K562 (cell line): ENCODE data around the gene AGR2. TPM values are rescaled to one million over a fixed set of nuclear protein-coding genes. Genes with fewer than 3 reads are reported as not detected.
A peak's percentile ranks its signal among the peaks of the same experiment; 100 is the strongest.

Source experiments
- CBX1 ChIP-seq: sonication (generic); IDR thresholded peaks from 2 replicates; pipeline ENCODE4 v1.6.1; 2016; ENCODE audit warnings: antibody characterized with exemption, low read depth, mild to moderate bottlenecking
- CEBPG ChIP-seq, 3 experiments: fragments of 200-800 bp in 1 of 3; sonication (Bioruptor generic) in 1 of 3; sonication (generic) in 1 of 3; formaldehyde crosslinking in 1 of 3; IDR thresholded peaks in 2 of 3; conservative IDR thresholded peaks in 1 of 3; 2 replicates each; pipeline versions ENCODE4 v1.6.1 to v1.8.0; 2016 to 2022; ENCODE audit warnings: missing compliant biosample characterization in 2 of 3, missing genetic modification characterization in 2 of 3, mild to moderate bottlenecking in 1 of 3, missing genetic modification reagents in 1 of 3
- ERF ChIP-seq: fragments of 450-650 bp; formaldehyde crosslinking; IDR thresholded peaks from 2 replicates; pipeline ENCODE4 v1.4.0; 2020; ENCODE audit warnings: mild to moderate bottlenecking, mixed read lengths
- FOSL1 ChIP-seq: fragments of 200-800 bp; sonication (Bioruptor generic); conservative IDR thresholded peaks from 2 replicates; pipeline ENCODE4 v1.6.1; 2016; ENCODE audit warnings: missing genetic modification characterization, missing compliant biosample characterization
- FOXA1 ChIP-seq: fragments of 450-650 bp; IDR thresholded peaks from 2 replicates; pipeline ENCODE4 v1.6.1; 2016; ENCODE audit warnings: mild to moderate bottlenecking, borderline replicate concordance
- FOXP4 ChIP-seq: sonication (generic); formaldehyde crosslinking; IDR thresholded peaks from 2 replicates; pipeline ENCODE4 v1.8.0; 2022; ENCODE audit warnings: mild to moderate bottlenecking, missing genetic modification reagents, borderline replicate concordance
- GTF2F1 ChIP-seq: IDR thresholded peaks from 2 replicates; pipeline ENCODE4 v1.6.1; 2011; ENCODE audit warnings: low read depth, low read length, improper control_type of control experiment
- KHSRP ChIP-seq: fragments of 450-650 bp; IDR thresholded peaks from 2 replicates; pipeline ENCODE4 v1.6.1; 2017
- TFAP4 ChIP-seq: sonication (generic); formaldehyde crosslinking; IDR thresholded peaks from 2 replicates; pipeline ENCODE4 v1.8.0; 2022; ENCODE audit warnings: missing genetic modification reagents, mild to moderate bottlenecking, moderate library complexity, borderline replicate concordance
- polyA plus RNA-seq, 8 experiments: library from polyadenylated mRNA; depleted of rRNA in 4 of 8; stranded (reverse) in 5 of 8; unstranded in 3 of 8; fragments of >200 nt; fragmentation: Nextera tagmentation in 2 of 8; fragmentation: Illumina TruSeq in 1 of 8; extraction: Ambion mirVana in 2 of 8; extraction: Trizol in 1 of 8; gene quantifications; 2 replicates each; pipeline versions ENCODE4 v1.2.1 to v1.2.3, GENCODE V29; 2011 to 2014; ENCODE audit warnings: inconsistent platforms in 1 of 8, missing spikeins in 1 of 8
- total RNA-seq, 7 experiments: library from RNA; depleted of rRNA in 6 of 7; stranded (reverse); fragments of >200 nt in 6 of 7; fragmentation: Illumina TruSeq in 2 of 7; extraction: Trizol in 2 of 7; gene quantifications; 2 replicates each; pipeline versions ENCODE4 v1.2.1 to v1.2.3, GENCODE V29; 2011 to 2021; ENCODE audit warnings: low replicate concordance in 1 of 7

AGR2 gene
- total and polyA plus RNA-seq, 9 of the 15 experiments (the other 6 are each of a cell fraction or from before 2014, with no cell fraction given), result 0.66 TPM; not detected in 8

GRCh38 chr7:16753102-16753931 lies 51.5 kb downstream of the AGR2 start, which contains the start of gene TSPAN13 (continued):
- TF ChIP-seq TFAP4 (CRISPR knock-in tag) (peak; percentile 73; the same call in 1 of the 2 replicates), GTF2F1 (no peak), CBX1 (no peak), CEBPG (CRISPR knock-in tag; IDR thresholded peaks at IDR 0.05) (no peak), CEBPG (tag; conservative IDR thresholded peaks at IDR 0.05 in 1 of 2, IDR thresholded peaks at IDR 0.05 in 1 of 2) (no peak), KHSRP (no peak), FOXA1 (no peak), FOSL1 (no peak; the same call in 1 of the 2 replicates), FOXP4 (CRISPR knock-in tag) (no peak), ERF (no peak)
- TF ChIP-seq, all 486 proteins: peak for 64
